Loucy (cell line): ENCODE results near the gene WDCP.

Experiments used
- EZH2phosphoT487 ChIP-seq: fragments of 200-600 bp; IDR thresholded peaks from 2 replicates; pipeline ENCODE4 v1.6.1; 2018; ENCODE audit warnings: antibody characterized with exemption, mild to moderate bottlenecking, moderate library complexity, borderline replicate concordance
- TF ChIP-seq, protein P1 (sequence below): fragments of 200-600 bp; sonication (generic); conservative IDR thresholded peaks from 2 replicates; pipeline ENCODE4 v1.5.1; 2014; ENCODE audit warnings: mild to moderate bottlenecking, antibody characterized with exemption, low read length

DNA sequence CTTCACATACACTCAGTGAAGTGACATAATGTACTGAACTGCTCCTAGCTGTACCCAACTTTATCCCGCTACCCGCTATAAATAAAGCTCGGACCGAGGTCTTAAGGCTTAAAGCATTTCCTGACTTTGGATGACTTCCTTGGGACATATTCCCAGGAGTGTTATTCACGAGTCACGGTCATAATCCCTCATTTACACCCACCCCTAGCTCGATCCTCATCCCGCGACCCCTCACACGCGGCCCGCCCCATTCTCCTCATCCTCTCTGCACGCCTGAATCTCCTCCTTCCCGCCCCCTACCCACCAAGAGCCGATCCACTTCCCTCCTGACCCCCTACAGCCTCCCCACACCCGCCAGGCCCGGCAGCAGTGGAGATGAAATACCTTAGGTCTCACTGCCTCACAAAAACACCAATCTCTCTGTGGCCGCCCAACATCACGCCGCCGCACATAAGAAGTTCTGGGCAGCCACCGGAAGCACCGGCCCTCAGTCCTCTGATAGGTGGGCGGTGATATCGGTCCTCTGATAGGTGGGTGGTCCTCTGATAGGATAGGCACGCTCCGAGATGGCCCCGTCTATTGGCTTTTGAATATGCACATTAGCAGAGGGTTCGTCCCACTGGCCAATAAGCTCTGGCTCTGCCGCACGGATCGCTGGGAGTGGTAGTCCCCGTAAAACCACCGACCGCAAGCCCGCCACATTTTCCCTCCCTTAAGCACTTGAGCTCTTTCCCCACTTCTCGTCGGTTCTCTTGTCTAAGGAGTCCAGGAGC lies at the start of gene WDCP:
- TF ChIP-seq, protein P1, sequence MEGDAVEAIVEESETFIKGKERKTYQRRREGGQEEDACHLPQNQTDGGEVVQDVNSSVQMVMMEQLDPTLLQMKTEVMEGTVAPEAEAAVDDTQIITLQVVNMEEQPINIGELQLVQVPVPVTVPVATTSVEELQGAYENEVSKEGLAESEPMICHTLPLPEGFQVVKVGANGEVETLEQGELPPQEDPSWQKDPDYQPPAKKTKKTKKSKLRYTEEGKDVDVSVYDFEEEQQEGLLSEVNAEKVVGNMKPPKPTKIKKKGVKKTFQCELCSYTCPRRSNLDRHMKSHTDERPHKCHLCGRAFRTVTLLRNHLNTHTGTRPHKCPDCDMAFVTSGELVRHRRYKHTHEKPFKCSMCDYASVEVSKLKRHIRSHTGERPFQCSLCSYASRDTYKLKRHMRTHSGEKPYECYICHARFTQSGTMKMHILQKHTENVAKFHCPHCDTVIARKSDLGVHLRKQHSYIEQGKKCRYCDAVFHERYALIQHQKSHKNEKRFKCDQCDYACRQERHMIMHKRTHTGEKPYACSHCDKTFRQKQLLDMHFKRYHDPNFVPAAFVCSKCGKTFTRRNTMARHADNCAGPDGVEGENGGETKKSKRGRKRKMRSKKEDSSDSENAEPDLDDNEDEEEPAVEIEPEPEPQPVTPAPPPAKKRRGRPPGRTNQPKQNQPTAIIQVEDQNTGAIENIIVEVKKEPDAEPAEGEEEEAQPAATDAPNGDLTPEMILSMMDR: no peak
- no peak for TF ChIP-seq EZH2phosphoT487
